OCI-LY1 (cell line): Measurements from ENCODE around the gene ACTA1.

ENCODE experiments used
- H2AFZ ChIP-seq: fragments of 200-600 bp; sonication (generic), shearing (Covaris generic); 2 replicates; pipeline ENCODE4 v1.6.0; 2014; ENCODE audit warnings: antibody characterized with exemption, mild to moderate bottlenecking, low read length
- H3F3A ChIP-seq: fragments of 200-600 bp; sonication (generic), shearing (Covaris generic); 2 replicates; pipeline ENCODE4 v1.6.0; 2014; ENCODE audit warnings: mild to moderate bottlenecking, antibody characterized with exemption, low read length, moderate library complexity; ENCODE audit not compliant: insufficient read depth
- H3K27ac ChIP-seq: fragments of 200-600 bp; sonication (generic); 2 replicates; pipeline ENCODE4 v1.5.1; 2014; ENCODE audit warnings: low read length, mixed run types, mild to moderate bottlenecking, low read depth; ENCODE audit not compliant: poor library complexity, severe bottlenecking
- H3K27me3 ChIP-seq: fragments of 200-600 bp; sonication (generic); 2 replicates; pipeline ENCODE4 v1.6.0; 2014; ENCODE audit warnings: antibody characterized with exemption, mild to moderate bottlenecking, low read length, moderate library complexity; ENCODE audit not compliant: insufficient read depth
- H3K36me3 ChIP-seq: fragments of 200-600 bp; sonication (generic); 2 replicates; pipeline ENCODE4 v1.6.1; 2014; ENCODE audit warnings: mild to moderate bottlenecking, antibody characterized with exemption, low read length, moderate library complexity, mixed read lengths; ENCODE audit not compliant: insufficient read depth
- H3K4me1 ChIP-seq: fragments of 200-600 bp; sonication (generic); 2 replicates; pipeline ENCODE4 v1.5.1; 2014; ENCODE audit warnings: mild to moderate bottlenecking, low read length, moderate library complexity; ENCODE audit not compliant: insufficient read depth, severe bottlenecking
- H3K4me2 ChIP-seq: fragments of 200-600 bp; sonication (generic), shearing (Covaris generic); 2 replicates; pipeline ENCODE4 v1.6.1; 2014; ENCODE audit warnings: low read length
- H3K4me3 ChIP-seq: fragments of 200-600 bp; sonication (generic); 2 replicates; pipeline ENCODE4 v1.5.1; 2014; ENCODE audit warnings: low read length, low read depth, mild to moderate bottlenecking, mixed read lengths; ENCODE audit not compliant: poor library complexity, severe bottlenecking
- H3K79me2 ChIP-seq: fragments of 200-600 bp; shearing (Covaris generic); 2 replicates; pipeline ENCODE4 v1.6.1; 2016; ENCODE audit warnings: mixed run types, low read length, mixed read lengths; ENCODE audit not compliant: insufficient read depth
- H3K9ac ChIP-seq: fragments of 200-600 bp; sonication (generic), shearing (Covaris generic); 2 replicates; pipeline ENCODE4 v1.6.1; 2014; ENCODE audit warnings: mild to moderate bottlenecking, low read length, mixed read lengths
- H3K9me2 ChIP-seq: fragments of 200-600 bp; sonication (generic), shearing (Covaris generic); 2 replicates; pipeline ENCODE4 v1.6.1; 2014; ENCODE audit warnings: low read depth, mild to moderate bottlenecking, low read length, mixed read lengths
- H3K9me3 ChIP-seq: fragments of 200-600 bp; shearing (Covaris generic); 2 replicates; pipeline ENCODE4 v1.6.1; 2014; ENCODE audit warnings: low read length, mixed read lengths
- H4K20me1 ChIP-seq: fragments of 200-600 bp; sonication (generic), shearing (Covaris generic); 2 replicates; pipeline ENCODE4 v1.6.0; 2016; ENCODE audit warnings: mild to moderate bottlenecking, low read length; ENCODE audit not compliant: insufficient read depth
- CTCF ChIP-seq: fragments of 200-600 bp; sonication (generic), shearing (Covaris generic); IDR thresholded peaks from 2 replicates; pipeline ENCODE4 v1.5.1; 2017; ENCODE audit warnings: mild to moderate bottlenecking, antibody characterized with exemption, low read length, moderate library complexity, mixed read lengths
- EZH2 ChIP-seq: fragments of 200-600 bp; sonication (generic), shearing (Covaris generic); IDR thresholded peaks from 2 replicates; pipeline ENCODE4 v1.8.0; 2017; ENCODE audit warnings: borderline replicate concordance, mixed run types, mild to moderate bottlenecking, antibody characterized with exemption, low read length, moderate library complexity, mixed read lengths

Gene ACTA1

GRCh38 chr1:229410370-229410691, 23.6 kb downstream of the ACTA1 start:
- H3F3A ChIP-seq, result no peaks in the 10 kb centered on the region
- H3K4me3 ChIP-seq, result no peak overlapping the region
- no peaks in the 10 kb centered on the region for H4K20me1 ChIP-seq
- no peak for TF ChIP-seq CTCF
- TF ChIP-seq EZH2, result no peak
- no peaks in the 10 kb centered on the region for H3K9me3 ChIP-seq
- H3K27me3 ChIP-seq, result 0 out of 2 replicates have a peak, but pooled peaks cover 5% of the 10 kb centered on the region
- no peak overlapping the region for H3K27ac ChIP-seq
- no peaks in the 10 kb centered on the region for H3K9me2 ChIP-seq
- H3K4me2 ChIP-seq, result no peak overlapping the region
- no peak overlapping the region for H3K9ac ChIP-seq
- no peak overlapping the region for H2AFZ ChIP-seq
- no peaks in the 10 kb centered on the region for H3K79me2 ChIP-seq
- no peaks in the 10 kb centered on the region for H3K36me3 ChIP-seq
- no peaks in the 10 kb centered on the region for H3K4me1 ChIP-seq

- no peak overlapping the region for H3K27ac ChIP-seq
- H3K4me2 ChIP-seq, result no peak overlapping the region
- H3K27me3 ChIP-seq, result 0 out of 2 replicates have a peak, but pooled peaks cover 5% of the 10 kb centered on the region
- H3K9me3 ChIP-seq, result no peaks in the 10 kb centered on the region
- no peaks in the 10 kb centered on the region for H3K9me2 ChIP-seq
- H3K4me3 ChIP-seq, result no peak overlapping the region
- H3K79me2 ChIP-seq, result no peaks in the 10 kb centered on the region
- H3F3A ChIP-seq, result no peaks in the 10 kb centered on the region
- no peaks in the 10 kb centered on the region for H3K36me3 ChIP-seq
- TF ChIP-seq EZH2, result no peak
- no peak for TF ChIP-seq CTCF
- no peak overlapping the region for H3K9ac ChIP-seq
- no peak overlapping the region for H2AFZ ChIP-seq
- H3K4me1 ChIP-seq, result no peaks in the 10 kb centered on the region
- no peaks in the 10 kb centered on the region for H4K20me1 ChIP-seq
These were observed 24.1 kb downstream of the ACTA1 start for GRCh38 chr1:229409616-229410369.

- H3K4me3 ChIP-seq, result no peak overlapping the region
- H3K27ac ChIP-seq, result no peak overlapping the region
- H4K20me1 ChIP-seq, result no peaks in the 10 kb centered on the region
- H3K4me1 ChIP-seq, result no peaks in the 10 kb centered on the region
- TF ChIP-seq CTCF (no peak), EZH2 (no peak)
- no peaks in the 10 kb centered on the region for H3K79me2 ChIP-seq
- H3K4me2 ChIP-seq, result no peak overlapping the region
- H3K36me3 ChIP-seq, result no peaks in the 10 kb centered on the region
- H3F3A ChIP-seq, result no peaks in the 10 kb centered on the region
- H3K27me3 ChIP-seq, result peaks cover 9% of the 10 kb centered on the region; the same call in 1 of the 2 replicates
- no peak overlapping the region for H2AFZ ChIP-seq
- no peak overlapping the region for H3K9ac ChIP-seq
- no peaks in the 10 kb centered on the region for H3K9me2 ChIP-seq
- no peaks in the 10 kb centered on the region for H3K9me3 ChIP-seq
These were observed 25.3 kb downstream of the ACTA1 start for GRCh38 chr1:229408458-229409037.
